MM.1S (cell line): ENCODE results near the gene BUD31.

ENCODE experiments used
- DNase-seq: peaks from one replicate; pipeline ENCODE4 v3.0.0-alpha.2; 2015
- H2AFZ ChIP-seq: fragments of 300-600 bp; sonication (generic); 2 replicates; pipeline ENCODE4 v1.6.0; 2016; ENCODE audit warnings: antibody characterized with exemption, low read length
- H3F3A ChIP-seq: fragments of 300-600 bp; sonication (generic); 2 replicates; pipeline ENCODE4 v1.6.1; 2016; ENCODE audit warnings: mild to moderate bottlenecking, antibody characterized with exemption, low read length, moderate library complexity, mixed read lengths; ENCODE audit not compliant: insufficient read depth
- H3K27ac ChIP-seq: fragments of 300-600 bp; sonication (generic); 2 replicates; pipeline ENCODE4 v1.5.1; 2016; ENCODE audit warnings: mild to moderate bottlenecking, low read length
- H3K27me3 ChIP-seq: fragments of 300-600 bp; sonication (generic); replicated peaks from 2 replicates; pipeline ENCODE4 v1.6.0; 2016; ENCODE audit warnings: low read length; ENCODE audit not compliant: insufficient read depth
- H3K36me3 ChIP-seq: fragments of 300-600 bp; sonication (generic); replicated peaks from 2 replicates; pipeline ENCODE4 v1.6.1; 2016; ENCODE audit warnings: mild to moderate bottlenecking, low read length, mixed read lengths; ENCODE audit not compliant: insufficient read depth
- H3K4me1 ChIP-seq: fragments of 300-600 bp; sonication (generic); 2 replicates; pipeline ENCODE4 v1.6.1; 2016; ENCODE audit warnings: low read length, mixed read lengths
- H3K4me2 ChIP-seq: fragments of 300-600 bp; sonication (generic); 2 replicates; pipeline ENCODE4 v1.6.0; 2016; ENCODE audit warnings: low read depth, low read length
- H3K4me3 ChIP-seq: fragments of 300-600 bp; sonication (generic); 2 replicates; pipeline ENCODE4 v1.5.1; 2016; ENCODE audit warnings: low read length, mixed read lengths
- H3K79me2 ChIP-seq: fragments of 300-600 bp; sonication (generic); 2 replicates; pipeline ENCODE4 v1.6.1; 2016; ENCODE audit warnings: mixed run types, low read length, mixed read lengths
- H3K9ac ChIP-seq: fragments of 300-600 bp; sonication (generic); 2 replicates; pipeline ENCODE4 v1.6.1; 2016; ENCODE audit warnings: low read length, mixed read lengths
- H3K9me2 ChIP-seq: fragments of 300-600 bp; sonication (generic); replicated peaks from 2 replicates; pipeline ENCODE4 v1.6.1; 2016; ENCODE audit warnings: mild to moderate bottlenecking, low read length, mixed read lengths; ENCODE audit not compliant: insufficient read depth
- H3K9me3 ChIP-seq: fragments of 300-600 bp; sonication (generic); replicated peaks from 2 replicates; pipeline ENCODE4 v1.6.1; 2016; ENCODE audit warnings: mild to moderate bottlenecking, low read length, mixed read lengths; ENCODE audit not compliant: insufficient read depth
- H4K20me1 ChIP-seq: fragments of 300-600 bp; sonication (generic); 2 replicates; pipeline ENCODE4 v1.6.1; 2016; ENCODE audit warnings: mild to moderate bottlenecking, low read length, moderate library complexity, mixed read lengths; ENCODE audit not compliant: insufficient read depth
- CTCF ChIP-seq: fragments of 300-600 bp; sonication (generic); IDR thresholded peaks from 2 replicates; pipeline ENCODE4 v1.5.1; 2016; ENCODE audit warnings: antibody characterized with exemption, low read length, mixed read lengths
- EZH2 ChIP-seq: fragments of 300-600 bp; sonication (generic); optimal IDR thresholded peaks from 2 replicates; pipeline ENCODE3; 2017; ENCODE audit warnings: low read depth, mild to moderate bottlenecking, antibody characterized with exemption, low read length, mixed read lengths
- EZH2phosphoT487 ChIP-seq: fragments of 300-600 bp; sonication (generic); IDR thresholded peaks from 2 replicates; pipeline ENCODE4 v1.6.1; 2018; ENCODE audit warnings: antibody characterized with exemption, low read length

Gene BUD31

DNA sequence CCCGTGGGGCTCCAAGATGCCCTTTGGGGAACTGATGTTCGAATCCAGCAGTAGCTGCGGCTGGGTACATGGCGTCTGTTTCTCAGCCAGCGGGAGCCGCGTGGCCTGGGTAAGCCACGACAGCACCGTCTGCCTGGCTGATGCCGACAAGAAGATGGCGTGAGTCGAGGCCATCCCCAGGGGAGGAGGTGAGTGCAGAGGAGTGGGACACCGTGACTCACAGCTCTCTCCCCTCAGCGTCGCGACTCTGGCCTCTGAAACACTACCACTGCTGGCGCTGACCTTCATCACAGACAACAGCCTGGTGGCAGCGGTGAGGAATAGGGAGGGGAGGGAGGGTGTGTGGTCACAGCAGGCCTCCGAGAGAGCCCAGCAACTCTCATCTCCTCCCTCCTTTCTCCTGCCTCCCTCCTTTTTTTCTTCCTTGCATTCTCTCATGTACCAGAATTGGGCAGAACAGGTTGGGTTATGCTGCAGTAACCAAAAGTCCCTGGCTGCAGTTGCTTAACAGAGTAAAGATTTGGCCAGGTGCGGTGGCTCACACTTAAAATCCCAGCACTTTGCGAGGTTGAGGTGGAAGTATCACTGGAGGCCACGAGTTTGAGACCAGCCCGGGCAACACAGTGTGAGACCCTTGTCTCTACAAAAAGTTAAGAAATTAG lies 17.7 kb upstream of the BUD31 start:
- H3K27ac ChIP-seq, result no peak overlapping the region
- no peaks in the 10 kb centered on the region for H3K9me2 ChIP-seq
- no peak overlapping the region for H3K9ac ChIP-seq
- H3K79me2 ChIP-seq, result peaks cover 12% of the 10 kb centered on the region; the same call in 1 of the 2 replicates
- H3K36me3 ChIP-seq, result no peaks in the 10 kb centered on the region
- no peak for DNase-seq
- peaks cover 8% of the 10 kb centered on the region; the same call in 1 of the 2 replicates for H3F3A ChIP-seq
- no peak overlapping the region for H3K4me3 ChIP-seq
- no peaks in the 10 kb centered on the region for H3K4me1 ChIP-seq
- no peak for TF ChIP-seq EZH2phosphoT487
- no peak for TF ChIP-seq EZH2
- no peak for TF ChIP-seq CTCF
- no peak overlapping the region for H2AFZ ChIP-seq
- H4K20me1 ChIP-seq, result no peaks in the 10 kb centered on the region
- no peaks in the 10 kb centered on the region for H3K9me3 ChIP-seq
- H3K27me3 ChIP-seq, result no peaks in the 10 kb centered on the region
- H3K4me2 ChIP-seq, result no peak overlapping the region

DNA sequence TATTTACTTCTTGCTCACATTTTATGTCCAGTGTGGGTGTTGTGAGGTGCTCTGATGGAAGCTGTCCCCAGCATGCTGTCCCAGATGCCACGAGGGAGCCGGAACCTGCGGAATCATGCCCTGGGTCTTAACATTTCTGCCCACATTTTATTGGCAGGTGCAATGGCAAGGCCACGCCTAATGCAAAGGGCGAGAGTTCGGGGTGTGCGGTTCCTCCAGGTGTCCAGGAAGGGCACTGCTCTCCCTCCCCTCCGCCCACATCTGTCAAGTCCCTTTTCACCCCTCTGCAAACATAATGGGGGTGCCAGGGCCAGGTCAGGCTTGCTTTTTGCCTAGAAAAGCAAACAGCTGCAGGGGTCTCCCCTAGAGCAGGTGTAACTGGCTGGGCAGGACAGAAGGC lies 16.7 kb upstream of the BUD31 start:
- Histone ChIP-seq H3F3A (peaks cover 8% of the 10 kb centered on the region), H3K9me2 (no peaks in the 10 kb centered on the region), H3K9ac (peak overlapping the region; percentile 56; the same call in 1 of the 2 replicates), H3K4me2 (peak overlapping the region; percentile 77), H3K27me3 (no peaks in the 10 kb centered on the region), H2AFZ (no peak overlapping the region), H3K27ac (no peak overlapping the region; the same call in 1 of the 2 replicates), H4K20me1 (no peaks in the 10 kb centered on the region), H3K4me1 (no peaks in the 10 kb centered on the region), H3K4me3 (peak overlapping the region; percentile 65), H3K9me3 (no peaks in the 10 kb centered on the region), H3K36me3 (no peaks in the 10 kb centered on the region), H3K79me2 (peaks cover 12% of the 10 kb centered on the region; the same call in 1 of the 2 replicates)
- no peak for DNase-seq
- no peak for TF ChIP-seq CTCF
- no peak for TF ChIP-seq EZH2

DNA sequence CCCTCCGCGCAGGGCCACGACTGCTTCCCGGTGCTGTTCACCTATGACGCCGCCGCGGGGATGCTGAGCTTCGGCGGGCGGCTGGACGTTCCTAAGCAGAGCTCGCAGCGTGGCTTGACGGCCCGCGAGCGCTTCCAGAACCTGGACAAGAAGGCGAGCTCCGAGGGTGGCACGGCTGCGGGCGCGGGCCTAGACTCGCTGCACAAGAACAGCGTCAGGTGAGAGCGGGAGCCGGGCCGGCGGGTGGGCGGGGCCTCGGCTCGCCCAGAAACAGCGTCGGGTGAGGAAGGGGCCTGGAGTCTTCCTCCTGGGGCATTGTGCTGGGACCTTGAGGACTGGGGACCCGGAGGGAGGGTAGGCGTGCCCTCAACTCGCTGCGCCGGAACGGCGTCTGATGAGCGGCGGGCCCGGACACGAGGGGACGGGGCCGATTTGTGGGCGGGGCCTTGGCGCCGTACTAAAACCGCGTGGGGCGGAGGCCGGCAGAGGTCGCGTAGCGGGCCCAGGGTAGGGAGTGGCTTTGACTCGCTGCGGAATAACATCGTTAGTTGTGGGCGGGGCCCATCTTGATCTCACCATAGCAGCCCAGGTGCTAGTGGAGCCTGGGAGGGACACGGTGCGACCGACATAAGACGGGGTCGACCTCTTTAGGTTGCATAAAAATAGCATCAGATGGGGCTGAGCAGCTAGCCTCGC lies 16.0 kb upstream of the BUD31 start:
- H3K4me1 ChIP-seq, result no peaks in the 10 kb centered on the region
- H4K20me1 ChIP-seq, result no peaks in the 10 kb centered on the region
- no peaks in the 10 kb centered on the region for H3K9me2 ChIP-seq
- H2AFZ ChIP-seq, result peak overlapping the region; percentile 34; the same call in 1 of the 2 replicates
- peak; percentile 83 for DNase-seq
- TF ChIP-seq EZH2phosphoT487, result no peak
- TF ChIP-seq EZH2, result no peak
- no peak for TF ChIP-seq CTCF
- no peaks in the 10 kb centered on the region for H3K27me3 ChIP-seq
- peak overlapping the region; percentile 77 for H3K4me2 ChIP-seq
- peak overlapping the region; percentile 56; the same call in 1 of the 2 replicates for H3K9ac ChIP-seq
- peak overlapping the region; percentile 47; the same call in 1 of the 2 replicates for H3K27ac ChIP-seq
- H3K9me3 ChIP-seq, result no peaks in the 10 kb centered on the region
- H3K36me3 ChIP-seq, result no peaks in the 10 kb centered on the region
- peak overlapping the region; percentile 65 for H3K4me3 ChIP-seq
- peaks cover 12% of the 10 kb centered on the region; the same call in 1 of the 2 replicates for H3K79me2 ChIP-seq
- peaks cover 8% of the 10 kb centered on the region for H3F3A ChIP-seq
